ENCODE results near the gene NUCB1. TPM values are rescaled to one million over a fixed set of nuclear protein-coding genes. Genes with fewer than 3 reads are reported as not detected.

NUCB1 gene
- total and polyA plus RNA-seq, 9 of the 15 experiments (the other 6 are each of a cell fraction or from before 2014, with no cell fraction given) = 3.1 to 153 (median 71.7) TPM

- TF ChIP-seq, protein P1, sequence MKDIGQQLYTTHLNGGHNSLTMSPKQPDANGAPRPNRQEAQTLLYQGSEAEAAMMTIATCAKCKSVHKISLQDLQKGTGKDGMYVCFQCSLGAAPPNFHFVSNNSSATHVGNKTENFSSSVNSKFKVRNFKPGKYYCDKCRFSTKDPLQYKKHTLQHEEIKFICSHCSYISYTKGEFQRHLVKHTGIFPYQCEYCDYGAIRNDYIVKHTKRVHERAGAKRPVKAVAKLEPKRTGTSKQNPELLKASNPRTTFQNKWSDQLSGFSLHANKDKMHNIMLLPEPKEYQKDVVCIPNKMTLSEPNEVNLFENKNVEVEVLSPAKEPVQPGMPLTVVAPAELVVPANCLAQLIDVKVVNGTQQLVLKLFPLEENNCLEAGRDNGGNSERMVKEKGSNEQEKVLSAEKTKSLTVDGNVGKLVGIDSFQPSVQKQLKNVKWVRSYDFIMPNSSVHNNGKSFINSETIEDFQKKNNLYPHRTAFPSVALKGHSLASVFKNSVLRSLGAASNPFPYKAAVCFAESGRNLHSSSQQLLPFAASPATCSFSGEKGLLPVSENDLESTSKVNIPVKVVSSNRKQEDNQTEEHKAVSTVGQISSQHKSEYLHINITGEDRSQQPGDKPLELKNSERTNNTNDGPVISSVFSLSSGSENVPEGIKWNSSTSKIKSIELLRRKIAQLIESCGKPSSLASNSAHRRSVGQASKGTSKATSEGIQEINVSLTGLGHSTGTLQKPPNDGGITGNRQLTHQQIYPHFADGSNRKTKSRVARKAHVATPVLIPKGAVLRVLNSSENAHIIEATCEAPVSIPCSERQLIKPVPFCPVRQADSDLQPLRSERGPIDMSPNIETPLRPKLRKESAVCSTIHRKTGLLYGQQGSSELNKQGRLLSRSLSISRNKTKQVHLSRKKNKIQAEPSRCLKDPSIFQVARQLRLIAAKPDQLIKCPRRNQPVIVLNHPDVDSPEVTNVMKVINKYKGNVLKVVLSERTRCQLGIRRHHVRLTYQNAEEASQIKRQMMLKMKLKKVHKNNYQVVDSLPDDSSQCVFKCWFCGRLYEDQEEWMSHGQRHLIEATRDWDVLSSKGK (CRISPR knock-in tag; IDR thresholded peaks at IDR 0.05) = peak; percentile 61; the same call in 1 of the 2 replicates
- TF ChIP-seq, protein P2, sequence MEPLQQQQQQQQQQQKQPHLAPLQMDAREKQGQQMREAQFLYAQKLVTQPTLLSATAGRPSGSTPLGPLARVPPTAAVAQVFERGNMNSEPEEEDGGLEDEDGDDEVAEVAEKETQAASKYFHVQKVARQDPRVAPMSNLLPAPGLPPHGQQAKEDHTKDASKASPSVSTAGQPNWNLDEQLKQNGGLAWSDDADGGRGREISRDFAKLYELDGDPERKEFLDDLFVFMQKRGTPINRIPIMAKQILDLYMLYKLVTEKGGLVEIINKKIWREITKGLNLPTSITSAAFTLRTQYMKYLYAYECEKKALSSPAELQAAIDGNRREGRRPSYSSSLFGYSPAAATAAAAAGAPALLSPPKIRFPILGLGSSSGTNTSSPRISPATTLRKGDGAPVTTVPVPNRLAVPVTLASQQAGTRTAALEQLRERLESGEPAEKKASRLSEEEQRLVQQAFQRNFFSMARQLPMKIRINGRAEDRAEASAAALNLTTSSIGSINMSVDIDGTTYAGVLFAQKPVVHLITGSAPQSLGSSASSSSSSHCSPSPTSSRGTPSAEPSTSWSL (CRISPR knock-in tag; IDR thresholded peaks at IDR 0.05; ENCODE audit: borderline replicate concordance) = no peak
- TF ChIP-seq, protein P3, sequence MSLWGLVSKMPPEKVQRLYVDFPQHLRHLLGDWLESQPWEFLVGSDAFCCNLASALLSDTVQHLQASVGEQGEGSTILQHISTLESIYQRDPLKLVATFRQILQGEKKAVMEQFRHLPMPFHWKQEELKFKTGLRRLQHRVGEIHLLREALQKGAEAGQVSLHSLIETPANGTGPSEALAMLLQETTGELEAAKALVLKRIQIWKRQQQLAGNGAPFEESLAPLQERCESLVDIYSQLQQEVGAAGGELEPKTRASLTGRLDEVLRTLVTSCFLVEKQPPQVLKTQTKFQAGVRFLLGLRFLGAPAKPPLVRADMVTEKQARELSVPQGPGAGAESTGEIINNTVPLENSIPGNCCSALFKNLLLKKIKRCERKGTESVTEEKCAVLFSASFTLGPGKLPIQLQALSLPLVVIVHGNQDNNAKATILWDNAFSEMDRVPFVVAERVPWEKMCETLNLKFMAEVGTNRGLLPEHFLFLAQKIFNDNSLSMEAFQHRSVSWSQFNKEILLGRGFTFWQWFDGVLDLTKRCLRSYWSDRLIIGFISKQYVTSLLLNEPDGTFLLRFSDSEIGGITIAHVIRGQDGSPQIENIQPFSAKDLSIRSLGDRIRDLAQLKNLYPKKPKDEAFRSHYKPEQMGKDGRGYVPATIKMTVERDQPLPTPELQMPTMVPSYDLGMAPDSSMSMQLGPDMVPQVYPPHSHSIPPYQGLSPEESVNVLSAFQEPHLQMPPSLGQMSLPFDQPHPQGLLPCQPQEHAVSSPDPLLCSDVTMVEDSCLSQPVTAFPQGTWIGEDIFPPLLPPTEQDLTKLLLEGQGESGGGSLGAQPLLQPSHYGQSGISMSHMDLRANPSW (CRISPR knock-in tag; IDR thresholded peaks at IDR 0.05) = peak; percentile 74; the same call in 1 of the 2 replicates
- no peak for TF ChIP-seq NCOA2 (IDR thresholded peaks at IDR 0.05; ENCODE audit: partially characterized antibody in 2 of 2)
- no peak; the same call in 1 of the 2 replicates for TF ChIP-seq GATAD2B (IDR thresholded peaks at IDR 0.05; ENCODE audit: borderline replicate concordance)
- 0 out of 4 replicates have a peak, but pooled peaks have one; percentile 30 to 33 for TF ChIP-seq NRF1 (conservative IDR thresholded peaks at IDR 0.05 in 1 of 2, IDR thresholded peaks at IDR 0.05 in 1 of 2)
- TF ChIP-seq TBP (optimal IDR thresholded peaks at IDR 0.05; ENCODE audit: low read depth, low read length) = no peak
- 0 out of 2 replicates have a peak, but pooled peaks have one; percentile 2 for TF ChIP-seq TCF3 (CRISPR knock-in tag; IDR thresholded peaks at IDR 0.05)
- no peak for TF ChIP-seq SIN3B (IDR thresholded peaks at IDR 0.05; ENCODE audit: low read depth)
- no peak for TF ChIP-seq CHCHD3 (CRISPR knock-in tag; IDR thresholded peaks at IDR 0.05)
- TF ChIP-seq ZNF23 (CRISPR knock-in tag; IDR thresholded peaks at IDR 0.05) = peak; percentile 48; the same call in 1 of the 2 replicates
- no peak for TF ChIP-seq PURB (CRISPR knock-in tag; IDR thresholded peaks at IDR 0.05; ENCODE audit: low read depth)
- TF ChIP-seq, protein P4, sequence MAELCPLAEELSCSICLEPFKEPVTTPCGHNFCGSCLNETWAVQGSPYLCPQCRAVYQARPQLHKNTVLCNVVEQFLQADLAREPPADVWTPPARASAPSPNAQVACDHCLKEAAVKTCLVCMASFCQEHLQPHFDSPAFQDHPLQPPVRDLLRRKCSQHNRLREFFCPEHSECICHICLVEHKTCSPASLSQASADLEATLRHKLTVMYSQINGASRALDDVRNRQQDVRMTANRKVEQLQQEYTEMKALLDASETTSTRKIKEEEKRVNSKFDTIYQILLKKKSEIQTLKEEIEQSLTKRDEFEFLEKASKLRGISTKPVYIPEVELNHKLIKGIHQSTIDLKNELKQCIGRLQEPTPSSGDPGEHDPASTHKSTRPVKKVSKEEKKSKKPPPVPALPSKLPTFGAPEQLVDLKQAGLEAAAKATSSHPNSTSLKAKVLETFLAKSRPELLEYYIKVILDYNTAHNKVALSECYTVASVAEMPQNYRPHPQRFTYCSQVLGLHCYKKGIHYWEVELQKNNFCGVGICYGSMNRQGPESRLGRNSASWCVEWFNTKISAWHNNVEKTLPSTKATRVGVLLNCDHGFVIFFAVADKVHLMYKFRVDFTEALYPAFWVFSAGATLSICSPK (IDR thresholded peaks at IDR 0.05; ENCODE audit: borderline replicate concordance) = no peak
- TF ChIP-seq NR2C1 (IDR thresholded peaks at IDR 0.05) = no peak; the same call in 1 of the 2 replicates
- no peak for TF ChIP-seq NR2C1 (tag; IDR thresholded peaks at IDR 0.05)
Measured at GRCh38 chr19:48967346-48968178, 67.5 kb downstream of the NUCB1 start (continued).
